OCI-LY1 (cell line): ENCODE data around the gene PTPRM.

Source experiments
- CTCF ChIP-seq: fragments of 200-600 bp; sonication (generic), shearing (Covaris generic); IDR thresholded peaks from 2 replicates; pipeline ENCODE4 v1.5.1; 2017; ENCODE audit warnings: mild to moderate bottlenecking, antibody characterized with exemption, low read length, moderate library complexity, mixed read lengths
- EZH2 ChIP-seq: fragments of 200-600 bp; sonication (generic), shearing (Covaris generic); IDR thresholded peaks from 2 replicates; pipeline ENCODE4 v1.8.0; 2017; ENCODE audit warnings: borderline replicate concordance, mixed run types, mild to moderate bottlenecking, antibody characterized with exemption, low read length, moderate library complexity, mixed read lengths

GRCh38 chr18:8424481-8424880 lies 857.4 kb downstream of the PTPRM start:
- no peak for TF ChIP-seq CTCF
- TF ChIP-seq EZH2 = no peak
